HL-60 (cell line): ENCODE measurements around the gene CSRP2.

Experiments
- DNase-seq, 2 experiments: peaks; one replicate each; pipeline ENCODE4 v3.0.0-alpha.2; 2010 to 2020; ENCODE audit warnings: low read depth in 1 of 2, low spot score in 1 of 2
- H3K27ac ChIP-seq: fragments of 250-450 bp; sonication (Bioruptor Pico); replicated peaks from 2 replicates; pipeline ENCODE4 v1.5.1; 2020; ENCODE audit warnings: mild to moderate bottlenecking, moderate library complexity
- H3K27me3 ChIP-seq: fragments of 250-450 bp; sonication (Bioruptor Pico); 2 replicates; pipeline ENCODE4 v1.5.1; 2021; ENCODE audit warnings: mild to moderate bottlenecking, moderate library complexity; ENCODE audit not compliant: insufficient read depth, poor library complexity, severe bottlenecking
- H3K4me3 ChIP-seq: replicated peaks from 2 replicates; pipeline ENCODE4 v1.5.1; 2011; ENCODE audit warnings: mild to moderate bottlenecking, control low read depth, low read length; ENCODE audit not compliant: insufficient read depth
- CTCF ChIP-seq: IDR thresholded peaks from one replicate; pipeline ENCODE4 v1.5.1; 2011; ENCODE audit warnings: low read length, control low read depth, inconsistent platforms; ENCODE audit not compliant: insufficient read depth
- GABPA ChIP-seq: IDR thresholded peaks from 2 replicates; pipeline ENCODE4 v1.6.1; 2012; ENCODE audit warnings: low read depth
- POLR2AphosphoS5 ChIP-seq: IDR thresholded peaks from 2 replicates; pipeline ENCODE4 v1.6.1; 2012; ENCODE audit warnings: low read depth
- REST ChIP-seq: IDR thresholded peaks from 2 replicates; pipeline ENCODE4 v1.6.1; 2012; ENCODE audit warnings: low read depth; ENCODE audit not compliant: insufficient replicate concordance
- SPI1 ChIP-seq: IDR thresholded peaks from 2 replicates; pipeline ENCODE4 v1.6.1; 2012; ENCODE audit warnings: low read depth, mild to moderate bottlenecking, borderline replicate concordance

CSRP2 gene

GRCh38 chr12:76915361-76916169 lies 36.7 kb upstream of the CSRP2 start:
- Histone ChIP-seq H3K27ac (no peak overlapping the region), H3K27me3 (no peaks in the 10 kb centered on the region), H3K4me3 (no peak overlapping the region)
- TF ChIP-seq POLR2AphosphoS5 (no peak), GABPA (no peak), CTCF (no peak), SPI1 (no peak), REST (no peak)
- DNase-seq = no peak

- TF ChIP-seq SPI1 = no peak
- no peak for TF ChIP-seq CTCF
- TF ChIP-seq POLR2AphosphoS5 = no peak
- no peak for TF ChIP-seq REST
- no peak for TF ChIP-seq GABPA
- no peak for DNase-seq
- H3K27me3 ChIP-seq = no peaks in the 10 kb centered on the region
- H3K4me3 ChIP-seq = no peak overlapping the region
- H3K27ac ChIP-seq = no peak overlapping the region
These were observed 35.5 kb upstream of the CSRP2 start for GRCh38 chr12:76914102-76914859.

- TF ChIP-seq REST (no peak), POLR2AphosphoS5 (no peak), CTCF (no peak), SPI1 (no peak), GABPA (no peak)
- Histone ChIP-seq H3K27ac (no peak overlapping the region), H3K4me3 (no peak overlapping the region), H3K27me3 (no peaks in the 10 kb centered on the region)
- no peak for DNase-seq
These were observed 30.5 kb upstream of the CSRP2 start for GRCh38 chr12:76909290-76909689.
